ENCODE measurements around the gene NR3C2. TPM values are rescaled to one million over a fixed set of nuclear protein-coding genes. Genes with fewer than 3 reads are reported as not detected.

NR3C2 gene
- total RNA-seq, 1 donor from 2014 or later, result 2.5 TPM

DNA sequence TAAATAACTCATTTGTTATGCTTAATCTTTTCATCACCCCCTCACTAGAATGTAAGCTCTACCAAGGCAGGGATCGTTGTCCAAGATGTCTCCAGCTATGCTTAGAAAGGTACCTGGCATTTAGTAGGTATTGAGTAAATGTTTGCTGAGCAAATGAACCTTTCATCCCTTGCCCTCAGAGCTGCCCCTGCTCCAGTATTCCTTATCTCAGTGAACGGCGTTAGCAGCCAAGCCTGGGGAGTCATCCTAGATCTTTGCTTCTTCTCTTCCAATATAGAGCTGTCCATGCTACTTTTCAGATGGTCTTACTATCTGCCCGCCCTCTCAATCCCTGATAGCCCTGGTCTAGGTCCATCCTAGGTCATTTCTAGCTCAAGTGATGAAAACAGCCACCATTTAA lies 188.4 kb downstream of the NR3C2 start:
- H2AFZ ChIP-seq (ENCODE audit: low read depth, low read length), result no peak overlapping the region
- DNase-seq (ENCODE audit: low read depth) (no peak), FAIRE-seq (no peak)
- no peak overlapping the region for H3K4me2 ChIP-seq (ENCODE audit: low read length)
- H3K36me3 ChIP-seq (ENCODE audit: insufficient read depth, low read length), result no peaks in the 10 kb centered on the region
- H3K79me2 ChIP-seq (ENCODE audit: insufficient read depth, low read length), result no peaks in the 10 kb centered on the region
- TF ChIP-seq, protein P1, sequence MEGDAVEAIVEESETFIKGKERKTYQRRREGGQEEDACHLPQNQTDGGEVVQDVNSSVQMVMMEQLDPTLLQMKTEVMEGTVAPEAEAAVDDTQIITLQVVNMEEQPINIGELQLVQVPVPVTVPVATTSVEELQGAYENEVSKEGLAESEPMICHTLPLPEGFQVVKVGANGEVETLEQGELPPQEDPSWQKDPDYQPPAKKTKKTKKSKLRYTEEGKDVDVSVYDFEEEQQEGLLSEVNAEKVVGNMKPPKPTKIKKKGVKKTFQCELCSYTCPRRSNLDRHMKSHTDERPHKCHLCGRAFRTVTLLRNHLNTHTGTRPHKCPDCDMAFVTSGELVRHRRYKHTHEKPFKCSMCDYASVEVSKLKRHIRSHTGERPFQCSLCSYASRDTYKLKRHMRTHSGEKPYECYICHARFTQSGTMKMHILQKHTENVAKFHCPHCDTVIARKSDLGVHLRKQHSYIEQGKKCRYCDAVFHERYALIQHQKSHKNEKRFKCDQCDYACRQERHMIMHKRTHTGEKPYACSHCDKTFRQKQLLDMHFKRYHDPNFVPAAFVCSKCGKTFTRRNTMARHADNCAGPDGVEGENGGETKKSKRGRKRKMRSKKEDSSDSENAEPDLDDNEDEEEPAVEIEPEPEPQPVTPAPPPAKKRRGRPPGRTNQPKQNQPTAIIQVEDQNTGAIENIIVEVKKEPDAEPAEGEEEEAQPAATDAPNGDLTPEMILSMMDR (IDR thresholded peaks at IDR 0.05; ENCODE audit: insufficient read depth, low read depth, low read length), result no peak
- no peak for TF ChIP-seq EZH2 (IDR thresholded peaks at IDR 0.05; ENCODE audit: insufficient read depth, low read length)
- H3K27ac ChIP-seq (ENCODE audit: low read depth, low read length), result no peak overlapping the region
- no peak overlapping the region for H3K9ac ChIP-seq (ENCODE audit: low read length)
- H3K27me3 ChIP-seq (ENCODE audit: insufficient read depth, low read length), result no peaks in the 10 kb centered on the region
- no peaks in the 10 kb centered on the region for H4K20me1 ChIP-seq (ENCODE audit: insufficient read depth, low read length)
- Mint-ChIP-seq H3K4me3 (ENCODE audit: unreplicated experiment) (no peak overlapping the region), H3K4me1 (ENCODE audit: low read depth, unreplicated experiment) (peaks cover 3% of the 10 kb centered on the region), H3K36me3 (ENCODE audit: low read depth, unreplicated experiment) (no peaks in the 10 kb centered on the region), H3K27ac (ENCODE audit: unreplicated experiment) (no peak overlapping the region), H3K9me3 (ENCODE audit: unreplicated experiment) (no peaks in the 10 kb centered on the region), H3K27me3 (ENCODE audit: low read depth, unreplicated experiment) (no peaks in the 10 kb centered on the region)
- no peaks in the 10 kb centered on the region for H3K4me1 ChIP-seq (ENCODE audit: insufficient read depth, low read length)
- H3K4me3 ChIP-seq (ENCODE audit: insufficient read depth, low read depth, low read length), result no peak overlapping the region
- no peaks in the 10 kb centered on the region for H3K9me3 ChIP-seq (ENCODE audit: insufficient read depth, low read depth, low read length)

DNA sequence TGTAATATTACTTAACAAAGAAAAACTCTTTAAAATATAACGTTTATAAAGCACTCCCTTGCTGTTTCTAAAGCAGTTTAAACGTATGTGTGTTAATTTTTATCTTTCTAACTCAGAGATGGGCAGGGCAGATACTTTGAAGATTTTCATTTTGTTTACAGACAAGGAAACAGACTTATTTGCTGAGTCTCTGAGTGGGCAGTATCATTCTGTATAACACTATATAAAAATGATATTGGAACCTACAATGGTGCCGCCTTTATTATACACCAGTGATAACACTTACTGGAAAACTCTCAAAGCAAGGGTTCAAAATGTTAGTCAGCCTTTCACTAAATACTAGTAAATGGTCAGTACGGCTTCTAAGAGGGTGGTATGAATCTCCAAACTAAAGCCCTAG lies 193.4 kb downstream of the NR3C2 start:
- Histone ChIP-seq H3K27me3 (ENCODE audit: insufficient read depth, low read length) (no peaks in the 10 kb centered on the region), H3K9ac (ENCODE audit: low read length) (no peak overlapping the region), H3K4me1 (ENCODE audit: insufficient read depth, low read length) (no peaks in the 10 kb centered on the region), H3K9me3 (ENCODE audit: insufficient read depth, low read depth, low read length) (no peaks in the 10 kb centered on the region), H4K20me1 (ENCODE audit: insufficient read depth, low read length) (no peaks in the 10 kb centered on the region), H3K27ac (ENCODE audit: low read depth, low read length) (no peak overlapping the region), H3K4me2 (ENCODE audit: low read length) (no peak overlapping the region), H3K36me3 (ENCODE audit: insufficient read depth, low read length) (no peaks in the 10 kb centered on the region), H3K79me2 (ENCODE audit: insufficient read depth, low read length) (no peaks in the 10 kb centered on the region), H3K4me3 (ENCODE audit: insufficient read depth, low read depth, low read length) (no peak overlapping the region), H2AFZ (ENCODE audit: low read depth, low read length) (no peak overlapping the region)
- FAIRE-seq, result no peak
- Mint-ChIP-seq H3K36me3 (ENCODE audit: low read depth, unreplicated experiment) (no peaks in the 10 kb centered on the region), H3K4me3 (ENCODE audit: unreplicated experiment) (no peak overlapping the region), H3K4me1 (ENCODE audit: low read depth, unreplicated experiment) (no peaks in the 10 kb centered on the region), H3K27me3 (ENCODE audit: low read depth, unreplicated experiment) (no peaks in the 10 kb centered on the region), H3K9me3 (ENCODE audit: unreplicated experiment) (no peaks in the 10 kb centered on the region), H3K27ac (ENCODE audit: unreplicated experiment) (no peak overlapping the region)
- TF ChIP-seq, protein P1 (IDR thresholded peaks at IDR 0.05; ENCODE audit: insufficient read depth, low read depth, low read length), result no peak
- TF ChIP-seq EZH2 (IDR thresholded peaks at IDR 0.05; ENCODE audit: insufficient read depth, low read length), result no peak
- no peak for DNase-seq (ENCODE audit: low read depth)

DNA sequence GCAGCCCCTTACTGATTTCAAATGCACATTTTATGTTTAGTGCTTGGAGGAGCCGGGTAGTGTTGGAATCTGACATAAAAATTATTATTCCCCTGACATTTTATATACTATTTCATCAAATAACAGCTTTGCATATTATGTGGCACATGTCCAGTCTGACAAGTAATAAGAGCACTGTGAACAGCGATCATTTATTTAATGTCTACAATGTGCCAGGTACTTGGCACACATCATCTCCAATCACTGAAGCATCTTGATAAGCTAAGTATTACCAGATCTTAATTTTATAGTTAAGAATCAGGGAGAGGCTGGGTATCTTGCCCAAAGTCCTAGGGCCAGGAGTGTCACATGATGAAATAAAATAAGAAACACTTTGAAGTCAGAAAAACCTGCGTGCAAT lies 197.2 kb downstream of the NR3C2 start:
- H3K79me2 ChIP-seq (ENCODE audit: insufficient read depth, low read length), result no peaks in the 10 kb centered on the region
- H2AFZ ChIP-seq (ENCODE audit: low read depth, low read length), result no peak overlapping the region
- H3K4me1 ChIP-seq (ENCODE audit: insufficient read depth, low read length), result no peaks in the 10 kb centered on the region
- Mint-ChIP-seq H3K27me3 (ENCODE audit: low read depth, unreplicated experiment) (no peaks in the 10 kb centered on the region), H3K36me3 (ENCODE audit: low read depth, unreplicated experiment) (no peaks in the 10 kb centered on the region), H3K4me1 (ENCODE audit: low read depth, unreplicated experiment) (no peaks in the 10 kb centered on the region), H3K27ac (ENCODE audit: unreplicated experiment) (no peak overlapping the region), H3K4me3 (ENCODE audit: unreplicated experiment) (no peak overlapping the region), H3K9me3 (ENCODE audit: unreplicated experiment) (no peaks in the 10 kb centered on the region)
- H3K9ac ChIP-seq (ENCODE audit: low read length), result no peak overlapping the region
- no peaks in the 10 kb centered on the region for H3K36me3 ChIP-seq (ENCODE audit: insufficient read depth, low read length)
- TF ChIP-seq, protein P1 (IDR thresholded peaks at IDR 0.05; ENCODE audit: insufficient read depth, low read depth, low read length), result no peak
- no peak for TF ChIP-seq EZH2 (IDR thresholded peaks at IDR 0.05; ENCODE audit: insufficient read depth, low read length)
- H3K9me3 ChIP-seq (ENCODE audit: insufficient read depth, low read depth, low read length), result no peaks in the 10 kb centered on the region
- DNase-seq (ENCODE audit: low read depth) (no peak), FAIRE-seq (no peak)
- no peaks in the 10 kb centered on the region for H4K20me1 ChIP-seq (ENCODE audit: insufficient read depth, low read length)
- H3K4me2 ChIP-seq (ENCODE audit: low read length), result no peak overlapping the region
- H3K27ac ChIP-seq (ENCODE audit: low read depth, low read length), result no peak overlapping the region
- no peak overlapping the region for H3K4me3 ChIP-seq (ENCODE audit: insufficient read depth, low read depth, low read length)
- no peaks in the 10 kb centered on the region for H3K27me3 ChIP-seq (ENCODE audit: insufficient read depth, low read length)
